ENCODE measurements around the gene STX8.

Gene STX8

GRCh38 chr17:9410737-9411136, 164.9 kb downstream of the STX8 start:
- Histone ChIP-seq H3K4me2 (ENCODE audit: insufficient read depth, low read length, poor library complexity, severe bottlenecking) (no peak overlapping the region), H3K4me1 (ENCODE audit: control insufficient read depth in 2 of 2, insufficient read depth in 1 of 2, low read depth in 1 of 2, low read length in 2 of 2) (peaks cover 0 to 4% of the 10 kb centered on the region in 2 donors), H2BK120ac (ENCODE audit: low read depth, low read length) (no peak overlapping the region), H3K9ac (ENCODE audit: low read depth, low read length, poor library complexity) (no peak overlapping the region), H3K14ac (ENCODE audit: low read length) (no peak overlapping the region), H3K36me3 (replicated peaks in 1 of 2; ENCODE audit: control insufficient read depth in 2 of 2, insufficient read depth in 2 of 2, low read length in 2 of 2) (no peaks in the 10 kb centered on the region), H3K18ac (ENCODE audit: low read length) (no peak overlapping the region), H3K23ac (ENCODE audit: low read depth, low read length, poor library complexity) (no peak overlapping the region), H2BK12ac (ENCODE audit: low read length) (no peak overlapping the region), H2BK15ac (ENCODE audit: low read length) (no peak overlapping the region), H3K27ac (replicated peaks; ENCODE audit: low read length) (no peak overlapping the region), H4K8ac (ENCODE audit: low read depth, low read length) (no peak overlapping the region), H4K91ac (ENCODE audit: low read depth, low read length, poor library complexity) (no peak overlapping the region), H3K9me3 (replicated peaks in 1 of 2; ENCODE audit: control insufficient read depth in 2 of 2, insufficient read depth in 1 of 2, low read depth in 1 of 2, low read length in 2 of 2) (no peaks in the 10 kb centered on the region), H2AFZ (ENCODE audit: low read length) (no peak overlapping the region), H3K4ac (ENCODE audit: low read length) (no peak overlapping the region), H2AK5ac (ENCODE audit: low read depth, low read length) (no peak overlapping the region), H3K4me3 (ENCODE audit: low read length in 2 of 2) (no peak overlapping the region), H3K27me3 (ENCODE audit: control insufficient read depth in 3 of 3, insufficient read depth in 3 of 3, low read depth in 1 of 3, low read length in 3 of 3) (no peaks in the 10 kb centered on the region), H2BK5ac (ENCODE audit: low read length) (no peak overlapping the region), H3K79me1 (ENCODE audit: low read depth, low read length) (no peaks in the 10 kb centered on the region)
- WGBS, 2 donors (ENCODE audit: extremely low coverage in 2 of 2, insufficient read length in 2 of 2, insufficient replicate concordance in 1 of 2), result no CpG with 5 or more reads among the region's 2 CpGs
- no peak for DNase-seq (ENCODE audit: low spot score)

GRCh38 chr17:9410301-9410700, 165.3 kb downstream of the STX8 start:
- Histone ChIP-seq H3K4me2 (ENCODE audit: insufficient read depth, low read length, poor library complexity, severe bottlenecking) (no peak overlapping the region), H3K9ac (ENCODE audit: low read depth, low read length, poor library complexity) (no peak overlapping the region), H2AFZ (ENCODE audit: low read length) (no peak overlapping the region), H2AK5ac (ENCODE audit: low read depth, low read length) (no peak overlapping the region), H2BK5ac (ENCODE audit: low read length) (no peak overlapping the region), H4K8ac (ENCODE audit: low read depth, low read length) (no peak overlapping the region), H3K4me3 (ENCODE audit: low read length in 2 of 2) (no peak overlapping the region), H3K18ac (ENCODE audit: low read length) (no peak overlapping the region), H3K79me1 (ENCODE audit: low read depth, low read length) (no peaks in the 10 kb centered on the region), H3K4ac (ENCODE audit: low read length) (no peak overlapping the region), H3K27ac (replicated peaks; ENCODE audit: low read length) (no peak overlapping the region), H2BK120ac (ENCODE audit: low read depth, low read length) (no peak overlapping the region), H4K91ac (ENCODE audit: low read depth, low read length, poor library complexity) (no peak overlapping the region), H3K36me3 (replicated peaks in 1 of 2; ENCODE audit: control insufficient read depth in 2 of 2, insufficient read depth in 2 of 2, low read length in 2 of 2) (no peaks in the 10 kb centered on the region), H3K27me3 (ENCODE audit: control insufficient read depth in 3 of 3, insufficient read depth in 3 of 3, low read depth in 1 of 3, low read length in 3 of 3) (no peaks in the 10 kb centered on the region), H2BK12ac (ENCODE audit: low read length) (no peak overlapping the region), H2BK15ac (ENCODE audit: low read length) (no peak overlapping the region), H3K4me1 (ENCODE audit: control insufficient read depth in 2 of 2, insufficient read depth in 1 of 2, low read depth in 1 of 2, low read length in 2 of 2) (peaks cover 0 to 4% of the 10 kb centered on the region in 2 donors), H3K9me3 (replicated peaks in 1 of 2; ENCODE audit: control insufficient read depth in 2 of 2, insufficient read depth in 1 of 2, low read depth in 1 of 2, low read length in 2 of 2) (no peaks in the 10 kb centered on the region), H3K23ac (ENCODE audit: low read depth, low read length, poor library complexity) (no peak overlapping the region), H3K14ac (ENCODE audit: low read length) (no peak overlapping the region)
- no peak for DNase-seq (ENCODE audit: low spot score)
- WGBS, 2 donors (ENCODE audit: extremely low coverage in 2 of 2, insufficient read length in 2 of 2, insufficient replicate concordance in 1 of 2), result no CpG with 5 or more reads among the region's 9 CpGs

- Histone ChIP-seq H2BK12ac (ENCODE audit: low read length) (no peak overlapping the region), H3K27me3 (ENCODE audit: control insufficient read depth in 3 of 3, insufficient read depth in 3 of 3, low read depth in 1 of 3, low read length in 3 of 3) (no peaks in the 10 kb centered on the region), H3K4ac (ENCODE audit: low read length) (no peak overlapping the region), H3K79me1 (ENCODE audit: low read depth, low read length) (no peaks in the 10 kb centered on the region), H3K4me1 (ENCODE audit: control insufficient read depth in 2 of 2, insufficient read depth in 1 of 2, low read depth in 1 of 2, low read length in 2 of 2) (peaks cover 0 to 4% of the 10 kb centered on the region in 2 donors), H3K4me3 (ENCODE audit: low read length in 2 of 2) (no peak overlapping the region), H3K9me3 (replicated peaks in 1 of 2; ENCODE audit: control insufficient read depth in 2 of 2, insufficient read depth in 1 of 2, low read depth in 1 of 2, low read length in 2 of 2) (no peaks in the 10 kb centered on the region), H2BK5ac (ENCODE audit: low read length) (no peak overlapping the region), H2BK120ac (ENCODE audit: low read depth, low read length) (no peak overlapping the region), H3K36me3 (replicated peaks in 1 of 2; ENCODE audit: control insufficient read depth in 2 of 2, insufficient read depth in 2 of 2, low read length in 2 of 2) (no peaks in the 10 kb centered on the region), H4K91ac (ENCODE audit: low read depth, low read length, poor library complexity) (no peak overlapping the region), H2AK5ac (ENCODE audit: low read depth, low read length) (no peak overlapping the region), H3K23ac (ENCODE audit: low read depth, low read length, poor library complexity) (no peak overlapping the region), H3K14ac (ENCODE audit: low read length) (no peak overlapping the region), H3K18ac (ENCODE audit: low read length) (no peak overlapping the region), H4K8ac (ENCODE audit: low read depth, low read length) (no peak overlapping the region), H2BK15ac (ENCODE audit: low read length) (no peak overlapping the region), H3K27ac (replicated peaks; ENCODE audit: low read length) (no peak overlapping the region), H3K9ac (ENCODE audit: low read depth, low read length, poor library complexity) (no peak overlapping the region), H3K4me2 (ENCODE audit: insufficient read depth, low read length, poor library complexity, severe bottlenecking) (no peak overlapping the region), H2AFZ (ENCODE audit: low read length) (no peak overlapping the region)
- no peak for DNase-seq (ENCODE audit: low spot score)
- no CpG with 5 or more reads among the region's 4 CpGs for WGBS, 2 donors (ENCODE audit: extremely low coverage in 2 of 2, insufficient read length in 2 of 2, insufficient replicate concordance in 1 of 2)
Observed at GRCh38 chr17:9409878-9410277, 165.7 kb downstream of the STX8 start.

- H2BK120ac ChIP-seq (ENCODE audit: low read depth, low read length), result no peak overlapping the region
- no peak for DNase-seq (ENCODE audit: low spot score)
- no peak overlapping the region for H4K91ac ChIP-seq (ENCODE audit: low read depth, low read length, poor library complexity)
Observed at GRCh38 chr17:9408868-9409829, 166.5 kb downstream of the STX8 start.

More at GRCh38 chr17:9408868-9409829, 166.5 kb downstream of the STX8 start:
- Histone ChIP-seq H2BK5ac (ENCODE audit: low read length) (no peak overlapping the region), H3K14ac (ENCODE audit: low read length) (no peak overlapping the region), H2AFZ (ENCODE audit: low read length) (no peak overlapping the region), H3K18ac (ENCODE audit: low read length) (no peak overlapping the region), H3K4me1 (ENCODE audit: control insufficient read depth in 2 of 2, insufficient read depth in 1 of 2, low read depth in 1 of 2, low read length in 2 of 2) (peaks cover 0 to 4% of the 10 kb centered on the region in 2 donors), H3K27ac (replicated peaks; ENCODE audit: low read length) (no peak overlapping the region), H3K79me1 (ENCODE audit: low read depth, low read length) (no peaks in the 10 kb centered on the region), H2BK15ac (ENCODE audit: low read length) (no peak overlapping the region), H4K8ac (ENCODE audit: low read depth, low read length) (no peak overlapping the region), H3K23ac (ENCODE audit: low read depth, low read length, poor library complexity) (no peak overlapping the region), H3K9me3 (replicated peaks in 1 of 2; ENCODE audit: control insufficient read depth in 2 of 2, insufficient read depth in 1 of 2, low read depth in 1 of 2, low read length in 2 of 2) (no peaks in the 10 kb centered on the region), H3K4me3 (ENCODE audit: low read length in 2 of 2) (no peak overlapping the region), H3K4ac (ENCODE audit: low read length) (no peak overlapping the region), H3K4me2 (ENCODE audit: insufficient read depth, low read length, poor library complexity, severe bottlenecking) (no peak overlapping the region), H2AK5ac (ENCODE audit: low read depth, low read length) (no peak overlapping the region), H3K9ac (ENCODE audit: low read depth, low read length, poor library complexity) (no peak overlapping the region), H2BK12ac (ENCODE audit: low read length) (no peak overlapping the region), H3K36me3 (replicated peaks in 1 of 2; ENCODE audit: control insufficient read depth in 2 of 2, insufficient read depth in 2 of 2, low read length in 2 of 2) (no peaks in the 10 kb centered on the region), H3K27me3 (ENCODE audit: control insufficient read depth in 3 of 3, insufficient read depth in 3 of 3, low read depth in 1 of 3, low read length in 3 of 3) (no peaks in the 10 kb centered on the region)
- WGBS, 2 donors (ENCODE audit: extremely low coverage in 2 of 2, insufficient read length in 2 of 2, insufficient replicate concordance in 1 of 2), result no CpG with 5 or more reads among the region's 12 CpGs
